Prostate gland (tissue), 2 donors: ENCODE measurements around the gene SETBP1.

Experiments used
- POLR2A ChIP-seq: fragments of 450-650 bp; IDR thresholded peaks from one replicate; pipeline ENCODE4 v1.6.1; 2016; ENCODE audit warnings: antibody characterized with exemption, mild to moderate bottlenecking
- POLR2AphosphoS5 ChIP-seq: sonication (generic); formaldehyde crosslinking; IDR thresholded peaks from one replicate; pipeline ENCODE4 v1.6.1; 2017; ENCODE audit warnings: antibody characterized with exemption
- TF ChIP-seq, protein P1 (sequence below), 4 experiments: fragments of 200-600 bp in 2 of 4; fragments of 450-650 bp in 2 of 4; sonication (generic) in 2 of 4; IDR thresholded peaks; 1 replicate in 3 of 4; 2 replicates in 1 of 4; pipeline ENCODE4 v1.5.1; 2016 to 2019; ENCODE audit warnings: antibody characterized with exemption in 4 of 4, mild to moderate bottlenecking in 2 of 4, moderate library complexity in 2 of 4

DNA sequence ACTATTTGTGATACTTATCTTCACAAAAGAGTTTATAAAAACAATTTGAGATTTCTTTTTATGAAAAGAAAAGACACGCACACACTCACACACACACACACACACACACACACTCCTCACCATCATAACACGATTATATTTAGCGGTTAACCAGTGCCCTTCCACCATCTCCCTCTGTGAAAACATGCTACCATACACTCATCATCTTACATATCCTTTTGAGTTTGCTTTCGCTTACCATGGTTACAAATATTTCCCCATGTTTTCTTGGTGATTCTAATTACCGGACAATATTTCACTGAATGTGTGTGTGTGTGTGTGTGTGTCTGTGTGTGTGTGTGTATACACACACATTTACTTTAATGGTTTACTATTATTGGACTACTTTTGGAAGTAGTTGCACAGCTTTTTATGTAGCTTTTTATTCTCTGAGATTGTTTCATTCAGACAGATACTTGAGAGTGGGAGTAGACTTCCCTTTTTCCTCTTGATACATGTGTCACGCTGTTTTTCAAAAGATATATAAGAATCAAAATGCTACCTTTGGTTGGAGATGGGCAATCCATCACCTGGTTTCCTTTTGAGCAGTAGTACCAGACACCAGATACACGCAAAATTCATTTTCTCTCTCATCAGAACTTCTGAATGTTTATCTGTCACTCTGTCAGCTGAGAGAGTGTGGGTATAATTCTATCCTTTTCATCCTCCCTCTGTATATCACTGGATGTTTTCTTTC, 138.1 kb downstream of the SETBP1 start:
- TF ChIP-seq, protein P1, sequence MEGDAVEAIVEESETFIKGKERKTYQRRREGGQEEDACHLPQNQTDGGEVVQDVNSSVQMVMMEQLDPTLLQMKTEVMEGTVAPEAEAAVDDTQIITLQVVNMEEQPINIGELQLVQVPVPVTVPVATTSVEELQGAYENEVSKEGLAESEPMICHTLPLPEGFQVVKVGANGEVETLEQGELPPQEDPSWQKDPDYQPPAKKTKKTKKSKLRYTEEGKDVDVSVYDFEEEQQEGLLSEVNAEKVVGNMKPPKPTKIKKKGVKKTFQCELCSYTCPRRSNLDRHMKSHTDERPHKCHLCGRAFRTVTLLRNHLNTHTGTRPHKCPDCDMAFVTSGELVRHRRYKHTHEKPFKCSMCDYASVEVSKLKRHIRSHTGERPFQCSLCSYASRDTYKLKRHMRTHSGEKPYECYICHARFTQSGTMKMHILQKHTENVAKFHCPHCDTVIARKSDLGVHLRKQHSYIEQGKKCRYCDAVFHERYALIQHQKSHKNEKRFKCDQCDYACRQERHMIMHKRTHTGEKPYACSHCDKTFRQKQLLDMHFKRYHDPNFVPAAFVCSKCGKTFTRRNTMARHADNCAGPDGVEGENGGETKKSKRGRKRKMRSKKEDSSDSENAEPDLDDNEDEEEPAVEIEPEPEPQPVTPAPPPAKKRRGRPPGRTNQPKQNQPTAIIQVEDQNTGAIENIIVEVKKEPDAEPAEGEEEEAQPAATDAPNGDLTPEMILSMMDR (IDR thresholded peaks at IDR 0.05) = no peak
- TF ChIP-seq POLR2A (no peak), POLR2AphosphoS5 (no peak)
